H1 (cell line): ENCODE results near the gene ST6GALNAC4. TPM values are rescaled to one million over a fixed set of nuclear protein-coding genes. Genes with fewer than 3 reads are reported as not detected.
A peak's percentile ranks its signal among the peaks of the same experiment; 100 is the strongest.

Experiments used
- CTCF ChIA-PET: fragments of 300-600 bp; sonication (Branson Sonifier 250); formaldehyde crosslinking; loops from one replicate; lab custom pipeline; 2021; ENCODE audit not compliant: partially characterized antibody; lab: Charles Lee
- POLR2A ChIA-PET: fragments of 300-600 bp; sonication (Branson Sonifier 250); formaldehyde crosslinking; loops from one replicate; lab custom pipeline; 2021; ENCODE audit warnings: inconsistent platforms; ENCODE audit not compliant: partially characterized antibody; lab: Charles Lee
- DNase-seq, 2 experiments: peaks; one replicate each; pipeline versions ENCODE4 v3.0.0 to v3.0.0-alpha.2; 2010 to 2022; ENCODE audit warnings: low spot score in 2 of 2, low read depth in 1 of 2, mixed read lengths in 1 of 2
- FAIRE-seq: peaks from 2 replicates; lab custom pipeline; 2011; peaks lifted over from hg19 to GRCh38; lab: Jason Lieb, UNC
- H2AFZ ChIP-seq: 2 replicates; pipeline ENCODE4 v1.8.1; 2012; ENCODE audit warnings: low read length, inconsistent platforms
- H2AK5ac ChIP-seq: 2 replicates; pipeline ENCODE4 v1.6.1; 2013; ENCODE audit warnings: low read depth, low read length
- H2BK120ac ChIP-seq: replicated peaks from 2 replicates; pipeline ENCODE3; 2013; ENCODE audit warnings: low read depth, low read length, inconsistent platforms
- H2BK12ac ChIP-seq: 2 replicates; pipeline ENCODE4 v1.6.1; 2013; ENCODE audit warnings: low read depth, low read length
- H2BK15ac ChIP-seq: 2 replicates; pipeline ENCODE4 v1.6.1; 2013; ENCODE audit warnings: low read length
- H2BK20ac ChIP-seq: 2 replicates; pipeline ENCODE4 v1.6.1; 2013; ENCODE audit warnings: low read length
- H2BK5ac ChIP-seq: 2 replicates; pipeline ENCODE4 v1.6.1; 2013; ENCODE audit warnings: low read depth, low read length
- H3K14ac ChIP-seq: 2 replicates; pipeline ENCODE4 v1.6.1; 2013; ENCODE audit warnings: inconsistent platforms; ENCODE audit not compliant: insufficient read length
- H3K18ac ChIP-seq: 2 replicates; pipeline ENCODE4 v1.6.1; 2013; ENCODE audit warnings: low read length; ENCODE audit errors: extremely low read depth
- H3K23ac ChIP-seq: 2 replicates; pipeline ENCODE4 v1.6.1; 2013; ENCODE audit warnings: inconsistent platforms; ENCODE audit not compliant: insufficient read length
- H3K23me2 ChIP-seq: 2 replicates; pipeline ENCODE4 v1.6.1; 2013; ENCODE audit warnings: low read depth, low read length
- H3K27ac ChIP-seq: 2 replicates; pipeline ENCODE4 v1.6.1; 2011; ENCODE audit warnings: low read depth, low read length, inconsistent platforms
- H3K27me3 ChIP-seq, 4 experiments: replicated peaks in 1 of 4; 1 replicate in 1 of 4; 2 replicates in 3 of 4; pipeline versions ENCODE4 v1.6.1 to v1.8.1; 2011 to 2013; ENCODE audit warnings: low read length in 3 of 4, mild to moderate bottlenecking in 3 of 4, inconsistent platforms in 2 of 4, mixed read lengths in 2 of 4, moderate library complexity in 1 of 4; ENCODE audit not compliant: control insufficient read depth in 3 of 4, insufficient read depth in 3 of 4; ENCODE audit errors: extremely low read depth in 1 of 4
- H3K36me3 ChIP-seq, 4 experiments: 2 replicates each; pipeline versions ENCODE4 v1.6.1 to v1.8.1; 2011 to 2013; ENCODE audit warnings: mild to moderate bottlenecking in 4 of 4, low read length in 3 of 4, moderate library complexity in 2 of 4, control low read depth in 1 of 4, inconsistent platforms in 1 of 4; ENCODE audit not compliant: insufficient read depth in 4 of 4, control insufficient read depth in 2 of 4
- H3K4ac ChIP-seq: replicated peaks from 2 replicates; pipeline ENCODE3; 2013; ENCODE audit warnings: low read length, low read depth, mixed read lengths, inconsistent platforms; ENCODE audit not compliant: insufficient read length
- H3K4me1 ChIP-seq, 4 experiments: replicated peaks in 1 of 4; 1 replicate in 1 of 4; 2 replicates in 3 of 4; pipeline versions ENCODE4 v1.6.1 to v1.8.1; 2011 to 2013; ENCODE audit warnings: low read length in 3 of 4, inconsistent platforms in 2 of 4, mixed read lengths in 1 of 4; ENCODE audit not compliant: insufficient read depth in 4 of 4, control insufficient read depth in 3 of 4
- H3K4me2 ChIP-seq, 2 experiments: 2 replicates each; pipeline versions ENCODE4 v1.6.1 to v1.8.1; 2011 to 2013; ENCODE audit warnings: low read depth in 2 of 2, low read length in 2 of 2, control low read depth in 1 of 2, inconsistent platforms in 1 of 2, mild to moderate bottlenecking in 1 of 2; ENCODE audit not compliant: insufficient read depth in 1 of 2
- H3K4me3 ChIP-seq, 4 experiments: fragments of 200-600, 300-600 bp in 1 of 4; sonication (generic), shearing (Covaris generic), sonication (Bioruptor Twin) in 1 of 4; 2 replicates each; pipeline versions ENCODE4 v1.5.1 to v1.8.1; 2011 to 2016; ENCODE audit warnings: low read length in 4 of 4, low read depth in 3 of 4, control low read depth in 2 of 4, inconsistent platforms in 2 of 4, mild to moderate bottlenecking in 2 of 4, mixed read lengths in 1 of 4, moderate library complexity in 1 of 4; ENCODE audit not compliant: insufficient read depth in 2 of 4; ENCODE audit errors: extremely low read depth in 1 of 4
- H3K56ac ChIP-seq: replicated peaks from 2 replicates; pipeline ENCODE3; 2013; ENCODE audit warnings: low read depth, mild to moderate bottlenecking, mixed read lengths, low read length, inconsistent platforms; ENCODE audit not compliant: insufficient read length
- H3K79me1 ChIP-seq: 2 replicates; pipeline ENCODE4 v1.6.1; 2013; ENCODE audit warnings: low read depth, low read length, control low read depth
- H3K79me2 ChIP-seq, 2 experiments: 2 replicates each; pipeline versions ENCODE4 v1.6.1 to v1.8.1; 2012 to 2013; ENCODE audit warnings: low read length in 2 of 2, mild to moderate bottlenecking in 2 of 2, inconsistent platforms in 1 of 2; ENCODE audit not compliant: insufficient read depth in 2 of 2, control insufficient read depth in 1 of 2
- H3K9ac ChIP-seq, 4 experiments: replicated peaks in 1 of 4; 1 replicate in 1 of 4; 2 replicates in 3 of 4; pipeline versions ENCODE4 v1.6.1 to v1.8.1; 2011 to 2013; ENCODE audit warnings: low read depth in 3 of 4, low read length in 3 of 4, control low read depth in 2 of 4, mild to moderate bottlenecking in 2 of 4, moderate library complexity in 2 of 4, inconsistent platforms in 1 of 4; ENCODE audit errors: extremely low read depth in 1 of 4
- H3K9me3 ChIP-seq, 2 experiments: 2 replicates each; pipeline versions ENCODE4 v1.6.1 to v1.8.1; 2012 to 2013; ENCODE audit warnings: mild to moderate bottlenecking in 2 of 2, moderate library complexity in 2 of 2, control low read depth in 1 of 2, inconsistent platforms in 1 of 2, low read depth in 1 of 2, low read length in 1 of 2, mixed read lengths in 1 of 2; ENCODE audit not compliant: insufficient read depth in 2 of 2
- H4K20me1 ChIP-seq, 2 experiments: replicated peaks in 1 of 2; 2 replicates each; pipeline versions ENCODE3 to v1.8.1; 2011 to 2013; ENCODE audit warnings: inconsistent platforms in 2 of 2, low read length in 2 of 2, mild to moderate bottlenecking in 1 of 2; ENCODE audit not compliant: insufficient read depth in 2 of 2, control insufficient read depth in 1 of 2
- H4K5ac ChIP-seq: 2 replicates; pipeline ENCODE4 v1.6.1; 2013; ENCODE audit warnings: low read length, low read depth, mixed read lengths, inconsistent platforms; ENCODE audit not compliant: insufficient read length
- H4K8ac ChIP-seq: 2 replicates; pipeline ENCODE4 v1.8.0; 2013; ENCODE audit warnings: mild to moderate bottlenecking, moderate library complexity, low read length, inconsistent platforms; ENCODE audit not compliant: insufficient read depth; ENCODE audit errors: extremely low read depth
- H4K91ac ChIP-seq: replicated peaks from 2 replicates; pipeline ENCODE3; 2013; ENCODE audit warnings: low read length, mixed read lengths, inconsistent platforms; ENCODE audit not compliant: insufficient read length
- CBX8 ChIP-seq: fragments of 300-800, 300-1000 bp; sonication (generic); IDR thresholded peaks from 2 replicates; pipeline ENCODE4 v1.7.1; 2016; ENCODE audit warnings: low read depth, low read length, borderline replicate concordance
- CTBP2 ChIP-seq: IDR thresholded peaks from 2 replicates; pipeline ENCODE4 v1.7.0; 2011; ENCODE audit warnings: borderline replicate concordance, mild to moderate bottlenecking, moderate library complexity, mixed read lengths, low read length; ENCODE audit not compliant: insufficient read depth, insufficient read length
- EP300 ChIP-seq, 2 experiments: IDR thresholded peaks; 1 replicate in 1 of 2; 2 replicates in 1 of 2; pipeline ENCODE4 v1.6.1; 2011 to 2012; ENCODE audit warnings: low read depth in 2 of 2, low read length in 2 of 2, mild to moderate bottlenecking in 2 of 2, borderline replicate concordance in 1 of 2, inconsistent platforms in 1 of 2, moderate library complexity in 1 of 2
- EZH2 ChIP-seq: fragments of 200-600 bp; sonication (generic); IDR thresholded peaks from 2 replicates; pipeline ENCODE4 v1.7.1; 2012; ENCODE audit warnings: low read depth, mild to moderate bottlenecking, moderate library complexity, low read length, inconsistent platforms; ENCODE audit not compliant: severe bottlenecking
- HDAC2 ChIP-seq, 2 experiments: fragments of 300-600 bp in 1 of 2; sonication (generic) in 1 of 2; IDR thresholded peaks; 2 replicates each; pipeline ENCODE4 v1.6.1; 2011 to 2012; ENCODE audit warnings: low read depth in 2 of 2, low read length in 2 of 2, mild to moderate bottlenecking in 2 of 2, moderate library complexity in 2 of 2, borderline replicate concordance in 1 of 2, inconsistent platforms in 1 of 2
- POLR2AphosphoS5 ChIP-seq: IDR thresholded peaks from 2 replicates; pipeline ENCODE4 v1.6.1; 2011; ENCODE audit warnings: low read depth, low read length
- RFX5 ChIP-seq: IDR thresholded peaks from 2 replicates; pipeline ENCODE4 v1.6.1; 2011; ENCODE audit warnings: low read depth, low read length, improper control_type of control experiment, borderline replicate concordance
- SP4 ChIP-seq: IDR thresholded peaks from 2 replicates; pipeline ENCODE4 v1.6.1; 2012; ENCODE audit warnings: low read length, inconsistent platforms
- WGBS, 2 experiments: shearing (Covaris generic) in 1 of 2; methylation state at CpG; one replicate each; pipeline versions ENCODE4 v1.1.6 to v1.1.7; 2013 to 2015; ENCODE audit warnings: low lambda C conversion rate in 2 of 2, mixed read lengths in 2 of 2, inconsistent platforms in 1 of 2, low coverage in 1 of 2, missing lambda C conversion rate in 1 of 2; ENCODE audit not compliant: insufficient replicate concordance in 2 of 2, insufficient coverage in 1 of 2, insufficient read length in 1 of 2; ENCODE audit errors: extremely low coverage in 1 of 2, missing lambda C conversion rate in 1 of 2; 5-methylcytosine and 5-hydroxymethylcytosine counted together
- polyA plus RNA-seq, 7 experiments: library from polyadenylated mRNA; depleted of rRNA in 3 of 7; stranded (reverse) in 5 of 7; unstranded in 2 of 7; fragments of >200 nt in 5 of 7; fragments of 200-250 nt in 2 of 7; gene quantifications; 1 replicate in 5 of 7; 2 replicates in 1 of 7; 4 replicates in 1 of 7; pipeline versions ENCODE4 v1.2.1 to v1.2.3, GENCODE V29; 2011 to 2013; ENCODE audit warnings: missing spikeins in 2 of 7, mixed read lengths in 2 of 7
- total RNA-seq: library from RNA; stranded (reverse); fragmentation: NEBNext Ultra II Directional; extraction: Animal tissue kit (Norgen Biotek cat#: 25700); gene quantifications from 2 replicates; pipeline ENCODE4 v1.2.1, GENCODE V29; 2021

Gene ST6GALNAC4
- total and polyA plus RNA-seq, 2 of the 8 experiments (the other 6 are each of a cell fraction or from before 2014, with no cell fraction given), result 21.8 to 34.1 TPM

- Histone ChIP-seq H3K79me2 (no peaks in the 10 kb centered on the region), H2BK120ac (no peak overlapping the region), H3K9ac (no peak overlapping the region), H4K8ac (no peak overlapping the region), H3K36me3 (no peaks in the 10 kb centered on the region), H4K20me1 (peaks cover 0 to 1% of the 10 kb centered on the region in 2 experiments), H3K4me3 (no peak overlapping the region), H2AK5ac (no peak overlapping the region), H3K56ac (no peak overlapping the region), H3K79me1 (no peaks in the 10 kb centered on the region), H2AFZ (no peak overlapping the region), H3K9me3 (no peaks in the 10 kb centered on the region), H3K27me3 (no peaks in the 10 kb centered on the region), H2BK5ac (peak overlapping the region; percentile 63; the same call in 1 of the 2 replicates), H2BK15ac (no peak overlapping the region), H3K14ac (no peak overlapping the region), H3K4me1 (peaks cover 3 to 25% (median 10%) of the 10 kb centered on the region in 4 experiments), H3K23me2 (no peaks in the 10 kb centered on the region; the same call in 1 of the 2 replicates), H3K4me2 (no peak overlapping the region), H4K5ac (no peak overlapping the region), H3K23ac (no peak overlapping the region), H2BK12ac (no peak overlapping the region), H3K18ac (peak overlapping the region; percentile 53; the same call in 1 of the 2 replicates), H3K4ac (no peak overlapping the region), H2BK20ac (no peak overlapping the region), H3K27ac (peak overlapping the region; percentile 12; the same call in 1 of the 2 replicates), H4K91ac (no peak overlapping the region)
- FAIRE-seq (no peak), DNase-seq (peak in 1 of 2 experiments; percentile 56)
- TF ChIP-seq SP4 (no peak), HDAC2 (IDR thresholded peaks at IDR 0.05; ENCODE audit: borderline replicate concordance in 1 of 2, low read depth in 2 of 2, low read length in 2 of 2) (no peak), POLR2AphosphoS5 (no peak), CTBP2 (no peak), EP300 (IDR thresholded peaks at IDR 0.05; ENCODE audit: borderline replicate concordance in 1 of 2, low read depth in 2 of 2, low read length in 2 of 2) (no peak), RFX5 (no peak), CBX8 (no peak), EZH2 (no peak)
- WGBS, 2 experiments, result 81% methylated on average over 12 of the region's 12 CpGs; no CpG with 5 or more reads in 1 of the 2 experiments
- ChIA-PET CTCF (interaction anchor here (1.0 to 1.9 kb wide), 6 partner anchors 8 to 162 kb away, joined by 3 to 13 read pairs (median 4); no protein-coding TSS in a partner anchor), POLR2A (interaction anchor here (0.7 to 1.9 kb wide), 4 partner anchors 10 to 25 kb away, joined by 3 to 16 read pairs (median 4); partner anchors contain the start of gene ST6GALNAC4)
Measured at GRCh38 chr9:127904561-127905003, 12.3 kb downstream of the ST6GALNAC4 start.
